Thyroid gland (tissue), 4 donors: ENCODE measurements around the gene ITPR2.

Experiments
- CTCF ChIP-seq, 6 experiments: fragments of 200-600 bp in 3 of 6; fragments of 450-650 bp in 3 of 6; sonication (generic) in 3 of 6; IDR thresholded peaks; one replicate each; pipeline ENCODE4 v1.5.1; 2016 to 2019; ENCODE audit warnings: antibody characterized with exemption in 6 of 6, mild to moderate bottlenecking in 2 of 6, inconsistent platforms in 1 of 6, moderate library complexity in 1 of 6
- POLR2A ChIP-seq, 2 donors: fragments of 450-650 bp; IDR thresholded peaks; one replicate each; pipeline ENCODE4 v1.6.1; 2017; ENCODE audit warnings: antibody characterized with exemption in 2 of 2, mild to moderate bottlenecking in 2 of 2, moderate library complexity in 1 of 2

GRCh38 chr12:26410689-26411088, 422.3 kb downstream of the ITPR2 start:
- TF ChIP-seq CTCF (IDR thresholded peaks at IDR 0.05) (no peak), POLR2A (IDR thresholded peaks at IDR 0.05) (no peak)
